HepG2 (cell line): Measurements from ENCODE around the gene CTDP1. TPM values are rescaled to one million over a fixed set of nuclear protein-coding genes. Genes with fewer than 3 reads are reported as not detected.

Experiments used
- BHLHE40 ChIP-seq: IDR thresholded peaks from 2 replicates; pipeline ENCODE4 v1.6.1; 2011; ENCODE audit warnings: low read length, improper control_type of control experiment
- EEA1 ChIP-seq: sonication (generic); formaldehyde crosslinking; IDR thresholded peaks from 2 replicates; pipeline ENCODE4 v1.5.1; 2020; ENCODE audit warnings: mild to moderate bottlenecking, missing genetic modification reagents, borderline replicate concordance
- EHMT2 ChIP-seq: fragments of 200-600 bp; sonication (generic); IDR thresholded peaks from 2 replicates; pipeline ENCODE4 v1.7.0; 2017; ENCODE audit warnings: antibody characterized with exemption, low read depth, low read length, borderline replicate concordance
- FOSL2 ChIP-seq: sonication (generic); formaldehyde crosslinking; IDR thresholded peaks from 2 replicates; pipeline ENCODE4 v1.4.0; 2020; ENCODE audit warnings: missing genetic modification reagents
- HNRNPL ChIP-seq: fragments of 200-400 bp; formaldehyde crosslinking; IDR thresholded peaks from 2 replicates; pipeline ENCODE4 v1.6.1; 2017; ENCODE audit warnings: mild to moderate bottlenecking, low read depth, low read length
- IRF2 ChIP-seq: IDR thresholded peaks from 2 replicates; pipeline ENCODE4 v1.6.1; 2018; ENCODE audit warnings: missing genetic modification reagents, missing compliant biosample characterization
- MAZ ChIP-seq, 2 experiments: sonication (generic) in 1 of 2; formaldehyde crosslinking in 1 of 2; IDR thresholded peaks; 2 replicates each; pipeline versions ENCODE4 v1.5.0 to v1.6.1; 2012 to 2020; ENCODE audit warnings: low read depth in 2 of 2, mild to moderate bottlenecking in 2 of 2, borderline replicate concordance in 1 of 2, improper control_type of control experiment in 1 of 2, low read length in 1 of 2, missing genetic modification reagents in 1 of 2, moderate library complexity in 1 of 2
- NCOA2 ChIP-seq: sonication (generic); formaldehyde crosslinking; IDR thresholded peaks from 2 replicates; pipeline ENCODE4 v1.8.0; 2022; ENCODE audit warnings: inconsistent platforms
- NFIB ChIP-seq: sonication (generic); formaldehyde crosslinking; IDR thresholded peaks from 2 replicates; pipeline ENCODE4 v1.9.0; 2021; ENCODE audit warnings: missing genetic modification reagents, mild to moderate bottlenecking, borderline replicate concordance
- NFRKB ChIP-seq: fragments of 450-650 bp; IDR thresholded peaks from 2 replicates; pipeline ENCODE4 v1.6.1; 2017
- PHB2 ChIP-seq: fragments of 450-650 bp; IDR thresholded peaks from 2 replicates; pipeline ENCODE4 v1.6.1; 2018; ENCODE audit not compliant: partially characterized antibody
- SMARCE1 ChIP-seq: fragments of 450-650 bp; IDR thresholded peaks from 2 replicates; pipeline ENCODE4 v1.6.1; 2017; ENCODE audit warnings: borderline replicate concordance
- ZNF510 ChIP-seq: sonication (generic); formaldehyde crosslinking; IDR thresholded peaks from 2 replicates; pipeline ENCODE4 v1.4.0; 2020; ENCODE audit warnings: low read depth, mild to moderate bottlenecking, missing genetic modification reagents
- ZNF773 ChIP-seq: sonication (generic); formaldehyde crosslinking; IDR thresholded peaks from 2 replicates; pipeline ENCODE4 v1.4.0; 2020; ENCODE audit warnings: missing genetic modification reagents, borderline replicate concordance
- ZSCAN9 ChIP-seq: IDR thresholded peaks from 2 replicates; pipeline ENCODE4 v1.6.1; 2016; ENCODE audit warnings: borderline replicate concordance
- polyA plus RNA-seq, 8 experiments: library from polyadenylated mRNA; depleted of rRNA in 3 of 8; stranded (reverse) in 7 of 8; unstranded in 1 of 8; fragments of >200 nt; fragmentation: Illumina TruSeq in 4 of 8; extraction: Trizol in 4 of 8; gene quantifications; 2 replicates each; pipeline versions ENCODE4 v1.2.1 to v1.2.3, GENCODE V29; 2011 to 2016; ENCODE audit warnings: low read depth in 4 of 8, missing spikeins in 1 of 8, mixed read lengths in 1 of 8; ENCODE audit not compliant: insufficient read depth in 1 of 8
- total RNA-seq, 5 experiments: library from RNA; depleted of rRNA; stranded (reverse); fragments of >200 nt; fragmentation: Illumina TruSeq; extraction: Trizol; gene quantifications; 2 replicates each; pipeline ENCODE4 v1.2.3, GENCODE V29; 2016; ENCODE audit warnings: low read depth in 1 of 5
- TF ChIP-seq, protein P1 (sequence below): sonication (generic); formaldehyde crosslinking; IDR thresholded peaks from 2 replicates; pipeline ENCODE4 v1.5.0; 2020; ENCODE audit warnings: mild to moderate bottlenecking, missing genetic modification reagents
- TF ChIP-seq, protein P2 (sequence below): sonication (generic); formaldehyde crosslinking; IDR thresholded peaks from 2 replicates; pipeline ENCODE4 v1.4.0; 2020; ENCODE audit warnings: missing genetic modification reagents
- TF ChIP-seq, protein P3 (sequence below): sonication (generic); formaldehyde crosslinking; IDR thresholded peaks from 2 replicates; pipeline ENCODE4 v1.4.0; 2020; ENCODE audit warnings: missing genetic modification reagents, low read depth, mild to moderate bottlenecking, borderline replicate concordance
- TF ChIP-seq, protein P4 (sequence below): IDR thresholded peaks from 2 replicates; pipeline ENCODE4 v1.6.1; 2016; ENCODE audit warnings: low read depth
- TF ChIP-seq, protein P5 (sequence below): IDR thresholded peaks from 2 replicates; pipeline ENCODE4 v1.6.1; 2016; ENCODE audit warnings: control low read depth

Gene CTDP1
- total and polyA plus RNA-seq, 2 of the 13 experiments (the other 11 are each of a cell fraction or from before 2014, with no cell fraction given): 6.9 to 11.0 TPM

DNA sequence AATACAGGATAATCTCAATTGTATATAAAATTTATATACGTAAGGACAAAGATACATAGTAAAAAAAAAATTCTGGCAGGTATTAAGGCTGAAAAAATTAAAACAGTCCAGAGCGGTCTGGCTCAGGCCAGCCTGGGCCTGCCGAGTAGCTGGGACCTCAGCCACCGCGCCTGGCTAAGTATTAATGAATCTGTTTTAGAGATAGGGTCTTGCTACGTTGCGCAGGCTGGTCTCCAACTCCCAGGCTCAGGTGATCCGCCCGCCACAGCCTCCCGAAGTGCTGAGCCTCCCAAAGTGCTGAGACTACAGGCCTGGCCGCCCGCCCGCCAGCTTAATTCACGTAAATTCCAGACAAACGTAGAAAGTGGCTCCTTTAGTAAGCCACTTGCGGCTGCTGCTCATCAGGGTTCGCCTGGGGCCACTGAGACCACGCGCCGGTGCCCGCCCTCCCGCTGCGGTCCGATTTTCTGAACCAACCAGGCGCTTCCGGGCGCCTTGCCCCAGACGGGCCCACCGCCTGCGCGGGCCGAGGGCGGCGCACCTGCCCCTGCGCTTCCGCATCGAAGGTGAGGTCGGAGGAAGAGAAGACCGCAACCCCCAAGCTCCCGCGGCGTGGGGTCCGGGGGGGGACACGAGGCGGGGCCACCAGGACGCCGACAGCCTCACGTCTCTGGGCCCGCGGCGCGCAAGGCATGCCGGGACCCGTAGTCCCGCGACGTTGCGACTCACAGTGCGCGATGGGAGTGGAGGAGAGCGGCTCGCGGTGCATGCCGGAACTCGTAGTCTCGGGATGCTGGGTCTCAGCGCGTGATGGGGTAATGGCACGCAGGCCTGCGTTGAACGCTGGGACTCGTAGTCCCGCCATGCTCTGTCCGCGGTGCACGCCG is 695 bp upstream of the CTDP1 start (continued):
- no peak; the same call in 1 of the 2 replicates for TF ChIP-seq BHLHE40
- TF ChIP-seq ZSCAN9 (CRISPR knock-in tag): no peak
- TF ChIP-seq NCOA2 (CRISPR knock-in tag): peak; percentile 36
- TF ChIP-seq SMARCE1: no peak
- TF ChIP-seq EHMT2: no peak
- TF ChIP-seq, protein P1, sequence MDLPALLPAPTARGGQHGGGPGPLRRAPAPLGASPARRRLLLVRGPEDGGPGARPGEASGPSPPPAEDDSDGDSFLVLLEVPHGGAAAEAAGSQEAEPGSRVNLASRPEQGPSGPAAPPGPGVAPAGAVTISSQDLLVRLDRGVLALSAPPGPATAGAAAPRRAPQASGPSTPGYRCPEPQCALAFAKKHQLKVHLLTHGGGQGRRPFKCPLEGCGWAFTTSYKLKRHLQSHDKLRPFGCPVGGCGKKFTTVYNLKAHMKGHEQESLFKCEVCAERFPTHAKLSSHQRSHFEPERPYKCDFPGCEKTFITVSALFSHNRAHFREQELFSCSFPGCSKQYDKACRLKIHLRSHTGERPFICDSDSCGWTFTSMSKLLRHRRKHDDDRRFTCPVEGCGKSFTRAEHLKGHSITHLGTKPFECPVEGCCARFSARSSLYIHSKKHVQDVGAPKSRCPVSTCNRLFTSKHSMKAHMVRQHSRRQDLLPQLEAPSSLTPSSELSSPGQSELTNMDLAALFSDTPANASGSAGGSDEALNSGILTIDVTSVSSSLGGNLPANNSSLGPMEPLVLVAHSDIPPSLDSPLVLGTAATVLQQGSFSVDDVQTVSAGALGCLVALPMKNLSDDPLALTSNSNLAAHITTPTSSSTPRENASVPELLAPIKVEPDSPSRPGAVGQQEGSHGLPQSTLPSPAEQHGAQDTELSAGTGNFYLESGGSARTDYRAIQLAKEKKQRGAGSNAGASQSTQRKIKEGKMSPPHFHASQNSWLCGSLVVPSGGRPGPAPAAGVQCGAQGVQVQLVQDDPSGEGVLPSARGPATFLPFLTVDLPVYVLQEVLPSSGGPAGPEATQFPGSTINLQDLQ (CRISPR knock-in tag): no peak; the same call in 1 of the 2 replicates
- 0 out of 2 replicates have a peak, but pooled peaks have one; percentile 31 for TF ChIP-seq HNRNPL
- TF ChIP-seq, protein P2, sequence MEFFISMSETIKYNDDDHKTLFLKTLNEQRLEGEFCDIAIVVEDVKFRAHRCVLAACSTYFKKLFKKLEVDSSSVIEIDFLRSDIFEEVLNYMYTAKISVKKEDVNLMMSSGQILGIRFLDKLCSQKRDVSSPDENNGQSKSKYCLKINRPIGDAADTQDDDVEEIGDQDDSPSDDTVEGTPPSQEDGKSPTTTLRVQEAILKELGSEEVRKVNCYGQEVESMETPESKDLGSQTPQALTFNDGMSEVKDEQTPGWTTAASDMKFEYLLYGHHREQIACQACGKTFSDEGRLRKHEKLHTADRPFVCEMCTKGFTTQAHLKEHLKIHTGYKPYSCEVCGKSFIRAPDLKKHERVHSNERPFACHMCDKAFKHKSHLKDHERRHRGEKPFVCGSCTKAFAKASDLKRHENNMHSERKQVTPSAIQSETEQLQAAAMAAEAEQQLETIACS (CRISPR knock-in tag): peak; percentile 58; the same call in 1 of the 2 replicates
- TF ChIP-seq ZNF773 (CRISPR knock-in tag): no peak
- TF ChIP-seq MAZ (IDR thresholded peaks at IDR 0.05; ENCODE audit: borderline replicate concordance, low read depth, low read length): peak; percentile 99
- peak; percentile 93 for TF ChIP-seq MAZ (CRISPR knock-in tag; IDR thresholded peaks at IDR 0.05; ENCODE audit: low read depth)
- no peak for TF ChIP-seq NFIB (CRISPR knock-in tag)
- TF ChIP-seq, protein P3, sequence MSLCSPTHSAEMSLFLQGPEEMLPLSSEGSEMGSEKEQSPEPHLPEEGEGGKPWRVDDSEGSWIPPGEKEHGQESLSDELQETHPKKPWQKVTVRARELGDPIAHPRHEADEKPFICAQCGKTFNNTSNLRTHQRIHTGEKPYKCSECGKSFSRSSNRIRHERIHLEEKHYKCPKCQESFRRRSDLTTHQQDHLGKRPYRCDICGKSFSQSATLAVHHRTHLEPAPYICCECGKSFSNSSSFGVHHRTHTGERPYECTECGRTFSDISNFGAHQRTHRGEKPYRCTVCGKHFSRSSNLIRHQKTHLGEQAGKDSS (CRISPR knock-in tag): peak; percentile 90; the same call in 1 of the 2 replicates
- TF ChIP-seq IRF2 (CRISPR knock-in tag): peak; percentile 97
- TF ChIP-seq NFRKB: no peak
- peak; percentile 42 for TF ChIP-seq FOSL2 (CRISPR knock-in tag)
- TF ChIP-seq EEA1 (CRISPR knock-in tag): no peak
- peak; percentile 28; the same call in 1 of the 2 replicates for TF ChIP-seq ZNF510 (CRISPR knock-in tag)
- TF ChIP-seq, protein P4, sequence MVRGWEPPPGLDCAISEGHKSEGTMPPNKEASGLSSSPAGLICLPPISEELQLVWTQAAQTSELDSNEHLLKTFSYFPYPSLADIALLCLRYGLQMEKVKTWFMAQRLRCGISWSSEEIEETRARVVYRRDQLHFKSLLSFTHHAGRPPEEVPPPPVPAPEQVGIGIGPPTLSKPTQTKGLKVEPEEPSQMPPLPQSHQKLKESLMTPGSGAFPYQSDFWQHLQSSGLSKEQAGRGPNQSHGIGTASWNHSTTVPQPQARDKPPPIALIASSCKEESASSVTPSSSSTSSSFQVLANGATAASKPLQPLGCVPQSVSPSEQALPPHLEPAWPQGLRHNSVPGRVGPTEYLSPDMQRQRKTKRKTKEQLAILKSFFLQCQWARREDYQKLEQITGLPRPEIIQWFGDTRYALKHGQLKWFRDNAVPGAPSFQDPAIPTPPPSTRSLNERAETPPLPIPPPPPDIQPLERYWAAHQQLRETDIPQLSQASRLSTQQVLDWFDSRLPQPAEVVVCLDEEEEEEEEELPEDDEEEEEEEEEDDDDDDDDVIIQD (CRISPR knock-in tag): peak; percentile 79
- TF ChIP-seq, protein P5, sequence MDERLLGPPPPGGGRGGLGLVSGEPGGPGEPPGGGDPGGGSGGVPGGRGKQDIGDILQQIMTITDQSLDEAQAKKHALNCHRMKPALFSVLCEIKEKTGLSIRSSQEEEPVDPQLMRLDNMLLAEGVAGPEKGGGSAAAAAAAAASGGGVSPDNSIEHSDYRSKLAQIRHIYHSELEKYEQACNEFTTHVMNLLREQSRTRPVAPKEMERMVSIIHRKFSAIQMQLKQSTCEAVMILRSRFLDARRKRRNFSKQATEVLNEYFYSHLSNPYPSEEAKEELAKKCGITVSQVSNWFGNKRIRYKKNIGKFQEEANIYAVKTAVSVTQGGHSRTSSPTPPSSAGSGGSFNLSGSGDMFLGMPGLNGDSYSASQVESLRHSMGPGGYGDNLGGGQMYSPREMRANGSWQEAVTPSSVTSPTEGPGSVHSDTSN: no peak
- TF ChIP-seq PHB2: no peak
